ENCODE data around the gene TAC3.

DNA sequence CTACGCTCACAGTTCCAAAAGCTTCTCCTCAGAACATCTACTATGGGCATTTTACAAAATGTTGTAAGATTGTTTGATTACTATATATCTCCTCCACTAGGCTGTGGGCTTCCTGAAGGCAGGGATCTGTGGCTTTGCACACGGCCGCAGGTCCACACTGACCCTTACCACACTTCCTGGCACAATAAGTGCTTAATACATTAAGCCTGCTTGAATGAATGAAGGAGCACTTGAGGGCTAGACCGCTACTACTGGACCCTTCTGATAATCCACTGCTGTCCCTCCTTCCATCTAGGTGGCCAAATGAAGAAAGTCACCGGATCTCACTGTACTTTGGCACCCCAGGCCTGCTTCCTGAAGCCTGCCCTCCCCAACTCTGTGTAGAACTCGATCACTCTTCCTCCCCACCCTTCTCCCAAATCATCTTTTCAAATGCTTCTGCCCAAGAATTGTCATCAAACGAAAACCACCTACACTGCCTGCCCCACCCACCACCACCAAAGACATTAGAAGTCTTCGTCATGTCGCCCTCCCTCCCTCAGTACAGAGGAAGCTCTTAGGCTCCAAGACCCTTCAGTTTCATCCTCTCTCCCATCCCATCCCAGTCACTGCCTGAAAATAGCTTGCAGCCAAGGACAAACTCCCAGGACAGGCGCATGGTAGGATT is 9.4 kb downstream of the TAC3 start:
- TF ChIP-seq EZH2 (IDR thresholded peaks at IDR 0.05; ENCODE audit: low read length, unreplicated experiment): no peak
- TF ChIP-seq, protein P1, sequence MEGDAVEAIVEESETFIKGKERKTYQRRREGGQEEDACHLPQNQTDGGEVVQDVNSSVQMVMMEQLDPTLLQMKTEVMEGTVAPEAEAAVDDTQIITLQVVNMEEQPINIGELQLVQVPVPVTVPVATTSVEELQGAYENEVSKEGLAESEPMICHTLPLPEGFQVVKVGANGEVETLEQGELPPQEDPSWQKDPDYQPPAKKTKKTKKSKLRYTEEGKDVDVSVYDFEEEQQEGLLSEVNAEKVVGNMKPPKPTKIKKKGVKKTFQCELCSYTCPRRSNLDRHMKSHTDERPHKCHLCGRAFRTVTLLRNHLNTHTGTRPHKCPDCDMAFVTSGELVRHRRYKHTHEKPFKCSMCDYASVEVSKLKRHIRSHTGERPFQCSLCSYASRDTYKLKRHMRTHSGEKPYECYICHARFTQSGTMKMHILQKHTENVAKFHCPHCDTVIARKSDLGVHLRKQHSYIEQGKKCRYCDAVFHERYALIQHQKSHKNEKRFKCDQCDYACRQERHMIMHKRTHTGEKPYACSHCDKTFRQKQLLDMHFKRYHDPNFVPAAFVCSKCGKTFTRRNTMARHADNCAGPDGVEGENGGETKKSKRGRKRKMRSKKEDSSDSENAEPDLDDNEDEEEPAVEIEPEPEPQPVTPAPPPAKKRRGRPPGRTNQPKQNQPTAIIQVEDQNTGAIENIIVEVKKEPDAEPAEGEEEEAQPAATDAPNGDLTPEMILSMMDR (conservative IDR thresholded peaks at IDR 0.05; ENCODE audit: low read depth, low read length): no peak
